ENCODE data around the gene CDR2.

CDR2 gene

GRCh38 chr16:22328081-22328725 is 46.2 kb downstream of the CDR2 start:
- no peak overlapping the region for H3K27ac ChIP-seq

GRCh38 chr16:22327446-22327775 is 47.0 kb downstream of the CDR2 start:
- TF ChIP-seq ZFX (IDR thresholded peaks at IDR 0.05; ENCODE audit: borderline replicate concordance): no peak
- TF ChIP-seq CTCF (IDR thresholded peaks at IDR 0.05): no peak
- no peak overlapping the region for H3K27ac ChIP-seq

More at GRCh38 chr16:22328081-22328725, 46.2 kb downstream of the CDR2 start:
- TF ChIP-seq CTCF (IDR thresholded peaks at IDR 0.05) (no peak), ZFX (IDR thresholded peaks at IDR 0.05; ENCODE audit: borderline replicate concordance) (no peak)

GRCh38 chr16:22326771-22327445 is 47.5 kb downstream of the CDR2 start:
- no peak overlapping the region for H3K27ac ChIP-seq
- TF ChIP-seq CTCF (IDR thresholded peaks at IDR 0.05) (no peak), ZFX (IDR thresholded peaks at IDR 0.05; ENCODE audit: borderline replicate concordance) (no peak)

- TF ChIP-seq CTCF (IDR thresholded peaks at IDR 0.05) (no peak), ZFX (IDR thresholded peaks at IDR 0.05; ENCODE audit: borderline replicate concordance) (no peak)
- H3K27ac ChIP-seq: no peak overlapping the region
These were observed 48.1 kb downstream of the CDR2 start for GRCh38 chr16:22326369-22326652.

GRCh38 chr16:22325598-22326368 is 48.6 kb downstream of the CDR2 start:
- TF ChIP-seq CTCF (IDR thresholded peaks at IDR 0.05): no peak
- H3K27ac ChIP-seq: no peak overlapping the region

GRCh38 chr16:22324787-22325597 is 49.4 kb downstream of the CDR2 start:
- no peak overlapping the region for H3K27ac ChIP-seq
- TF ChIP-seq CTCF (IDR thresholded peaks at IDR 0.05) (no peak), ZFX (IDR thresholded peaks at IDR 0.05; ENCODE audit: borderline replicate concordance) (no peak)
